Calu3 (cell line): Measurements from ENCODE around the gene CHST5. TPM values are rescaled to one million over a fixed set of nuclear protein-coding genes. Genes with fewer than 3 reads are reported as not detected.
"Not testable (repeated sequence)": the region's sequence is repeated elsewhere in the genome, so short reads cannot be mapped to it uniquely, and the experiment has no call there.

Experiments used
- BruUV-seq: library from RNA; stranded (reverse); fragments of 400-500 nt; replicated peaks from 2 replicates; lab custom pipeline; 2021; lab: Mats Ljungman, UMichigan
- CTCF ChIA-PET: fragments of 300-600 bp; sonication (Branson Sonifier 250); formaldehyde crosslinking; loops from one replicate; lab custom pipeline; 2022; ENCODE audit warnings: antibody characterized with exemption; lab: Charles Lee
- DNase-seq: peaks from one replicate; pipeline ENCODE4 v3.0.0; 2022
- H3K27ac Mint-ChIP-seq: one replicate; pipeline ENCODE4 v1.8.0; 2022; ENCODE audit warnings: mixed read lengths; ENCODE audit not compliant: unreplicated experiment
- H3K27me3 Mint-ChIP-seq: one replicate; pipeline ENCODE4 v1.8.0; 2022; ENCODE audit warnings: mixed read lengths; ENCODE audit not compliant: unreplicated experiment
- H3K36me3 Mint-ChIP-seq: one replicate; pipeline ENCODE4 v1.8.0; 2022; ENCODE audit warnings: mild to moderate bottlenecking, moderate library complexity, mixed read lengths; ENCODE audit not compliant: insufficient read depth, unreplicated experiment
- H3K4me1 Mint-ChIP-seq: one replicate; pipeline ENCODE4 v1.8.0; 2022; ENCODE audit warnings: mild to moderate bottlenecking, low read depth, mixed read lengths; ENCODE audit not compliant: unreplicated experiment
- H3K4me3 Mint-ChIP-seq: one replicate; pipeline ENCODE4 v1.8.0; 2022; ENCODE audit warnings: mild to moderate bottlenecking, low read depth, moderate library complexity, mixed read lengths; ENCODE audit not compliant: unreplicated experiment
- H3K9me3 Mint-ChIP-seq: one replicate; pipeline ENCODE4 v1.8.0; 2022; ENCODE audit warnings: low read depth, mixed read lengths; ENCODE audit not compliant: unreplicated experiment
- intact Hi-C: fragments of 100-400 bp; cut with micrococcal nuclease; formaldehyde crosslinking; loops from one replicate; pipeline ENCODE4 v1.10.0; 2022; ENCODE audit not compliant: unreplicated experiment
- total RNA-seq: library from RNA; stranded (reverse); gene quantifications from 2 replicates; pipeline ENCODE4 v1.2.3, GENCODE V29; 2022
- TF ChIP-seq, protein P1 (sequence below): fragments of 200-600 bp; IDR thresholded peaks from one replicate; pipeline ENCODE4 v1.8.0; 2022; ENCODE audit warnings: antibody characterized with exemption; ENCODE audit not compliant: unreplicated experiment

The CHST5 gene
- total RNA-seq, 1 experiment from 2014 or later: 0.64 TPM

DNA sequence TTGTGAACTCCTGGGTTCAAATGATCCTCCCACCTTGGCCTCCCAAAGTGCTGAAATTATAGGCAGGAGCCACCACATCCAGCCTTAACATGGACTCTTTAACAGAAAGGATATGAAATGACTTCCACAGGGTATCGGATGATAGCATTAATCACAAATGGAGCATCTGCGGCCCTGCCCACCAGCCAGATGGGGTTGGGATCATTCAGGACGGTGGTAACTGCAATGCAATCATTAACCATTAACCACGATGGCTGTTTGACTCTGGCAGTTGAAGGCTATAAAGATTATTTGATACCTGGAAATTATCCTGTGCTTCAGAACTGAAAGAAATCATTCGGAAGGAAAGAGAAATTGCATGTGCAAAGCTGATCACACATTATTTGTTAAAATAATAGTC lies 5.3 kb upstream of the CHST5 start:
- Mint-ChIP-seq H3K27ac (no peak overlapping the region), H3K9me3 (no peaks in the 10 kb centered on the region), H3K4me1 (no peaks in the 10 kb centered on the region), H3K36me3 (peaks cover 5% of the 10 kb centered on the region), H3K4me3 (no peak overlapping the region), H3K27me3 (no peaks in the 10 kb centered on the region)
- CTCF ChIA-PET: no interaction called here
- DNase-seq: no peak
- TF ChIP-seq, protein P1, sequence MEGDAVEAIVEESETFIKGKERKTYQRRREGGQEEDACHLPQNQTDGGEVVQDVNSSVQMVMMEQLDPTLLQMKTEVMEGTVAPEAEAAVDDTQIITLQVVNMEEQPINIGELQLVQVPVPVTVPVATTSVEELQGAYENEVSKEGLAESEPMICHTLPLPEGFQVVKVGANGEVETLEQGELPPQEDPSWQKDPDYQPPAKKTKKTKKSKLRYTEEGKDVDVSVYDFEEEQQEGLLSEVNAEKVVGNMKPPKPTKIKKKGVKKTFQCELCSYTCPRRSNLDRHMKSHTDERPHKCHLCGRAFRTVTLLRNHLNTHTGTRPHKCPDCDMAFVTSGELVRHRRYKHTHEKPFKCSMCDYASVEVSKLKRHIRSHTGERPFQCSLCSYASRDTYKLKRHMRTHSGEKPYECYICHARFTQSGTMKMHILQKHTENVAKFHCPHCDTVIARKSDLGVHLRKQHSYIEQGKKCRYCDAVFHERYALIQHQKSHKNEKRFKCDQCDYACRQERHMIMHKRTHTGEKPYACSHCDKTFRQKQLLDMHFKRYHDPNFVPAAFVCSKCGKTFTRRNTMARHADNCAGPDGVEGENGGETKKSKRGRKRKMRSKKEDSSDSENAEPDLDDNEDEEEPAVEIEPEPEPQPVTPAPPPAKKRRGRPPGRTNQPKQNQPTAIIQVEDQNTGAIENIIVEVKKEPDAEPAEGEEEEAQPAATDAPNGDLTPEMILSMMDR: no peak
- no TSS peak for BruUV-seq
- intact Hi-C loops: no loop called here

DNA sequence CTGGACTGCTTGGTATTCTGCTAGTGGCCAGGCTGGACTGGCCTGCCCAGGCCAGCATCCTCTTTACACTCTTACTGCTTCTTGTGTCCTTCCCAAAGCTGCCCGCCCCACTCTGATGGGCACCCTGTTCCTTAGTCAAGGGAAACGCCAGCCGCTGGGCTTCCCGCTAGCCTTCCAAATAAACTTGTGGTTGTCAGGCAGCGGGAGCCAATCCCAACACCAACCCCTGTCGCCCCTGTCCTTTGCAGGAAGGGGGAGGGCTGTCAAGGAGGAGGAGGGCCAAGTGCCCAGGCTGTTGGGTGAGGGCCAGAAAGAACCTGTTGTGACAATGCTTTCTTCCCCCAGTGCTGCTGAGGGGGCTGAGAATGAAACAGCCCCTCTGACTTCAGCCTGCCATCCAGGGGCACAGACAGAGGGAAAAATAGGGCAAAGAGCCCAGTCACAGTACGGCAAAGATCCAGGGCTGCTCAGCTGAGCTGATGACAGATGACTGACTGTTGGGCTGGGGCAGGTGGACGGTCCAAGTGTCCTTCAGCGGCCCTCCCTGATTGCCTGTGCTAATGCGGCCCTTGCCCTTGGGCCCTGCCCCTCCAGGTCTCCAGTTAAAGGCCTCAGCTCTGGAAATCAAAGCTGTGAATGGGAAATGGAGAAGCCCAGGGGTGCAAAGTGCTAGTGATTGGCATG lies 3.1 kb upstream of the CHST5 start:
- intact Hi-C loops, H3K36me3 Mint-ChIP-seq, H3K27ac Mint-ChIP-seq, DNase-seq, H3K9me3 Mint-ChIP-seq, H3K4me1 Mint-ChIP-seq, CTCF ChIA-PET, H3K27me3 Mint-ChIP-seq, H3K4me3 Mint-ChIP-seq, BruUV-seq: not testable (repeated sequence)

DNA sequence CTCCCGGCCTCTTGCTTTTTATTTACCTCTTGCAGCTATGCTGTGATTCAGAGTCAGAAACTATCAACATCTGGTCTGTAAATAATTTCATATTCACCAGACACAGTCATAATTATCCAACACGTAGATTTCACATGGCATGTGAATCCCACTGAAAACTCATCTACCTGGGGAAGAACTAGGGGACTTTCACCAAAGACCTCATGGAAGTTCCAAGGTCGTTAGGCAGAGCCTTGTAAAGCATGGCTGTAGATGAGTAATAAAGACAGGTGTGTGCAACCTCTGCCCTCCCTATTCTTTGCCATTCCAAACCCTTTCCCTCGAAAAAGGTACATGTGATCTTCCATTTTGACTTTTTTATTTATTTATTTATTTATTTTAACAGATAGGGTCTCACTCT lies 1.9 kb upstream of the CHST5 start:
- intact Hi-C loops: no loop called here
- H3K27me3 Mint-ChIP-seq: no peaks in the 10 kb centered on the region
- CTCF ChIA-PET: interaction anchor here (0.6 kb wide), 1 partner anchor 42 kb away, joined by 3 read pairs; no protein-coding TSS in a partner anchor

DNA sequence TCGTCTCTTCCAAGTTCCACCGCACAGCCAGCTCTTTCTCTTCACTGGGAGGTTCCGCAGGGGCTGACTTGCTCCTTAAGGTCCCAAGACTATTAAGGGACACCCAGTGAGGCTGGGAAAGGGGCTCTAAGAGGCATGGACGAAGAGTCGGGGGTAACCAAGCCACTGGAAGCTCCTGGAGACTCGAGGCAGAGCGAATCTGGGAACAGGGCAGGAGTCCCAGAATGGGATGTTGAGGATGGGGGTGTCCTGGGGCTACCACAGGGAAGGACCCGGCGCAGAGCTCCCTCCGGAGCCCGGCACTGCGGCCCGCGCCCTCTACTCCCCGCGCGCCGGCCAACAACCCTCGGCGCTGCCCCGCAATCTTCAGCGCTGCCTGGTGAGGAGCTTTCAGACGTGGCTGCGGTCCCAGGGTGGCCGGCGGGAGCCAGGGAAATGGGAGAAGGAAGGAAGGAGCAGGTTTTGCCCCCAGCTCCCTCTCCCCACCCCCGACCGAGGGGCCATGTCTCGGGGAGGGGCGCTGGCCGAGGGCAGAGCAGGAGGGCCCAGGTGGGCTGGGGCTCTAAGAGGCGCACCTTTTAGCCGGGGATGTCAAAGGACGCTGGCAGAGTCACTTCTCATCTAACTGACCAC lies 581 bp downstream of the CHST5 start:
- intact Hi-C loops: no loop called here
- no peaks in the 10 kb centered on the region for H3K4me1 Mint-ChIP-seq
- H3K36me3 Mint-ChIP-seq: peaks cover 5% of the 10 kb centered on the region
- no peaks in the 10 kb centered on the region for H3K9me3 Mint-ChIP-seq
- BruUV-seq: no TSS peak
- no peak overlapping the region for H3K27ac Mint-ChIP-seq
- H3K27me3 Mint-ChIP-seq: no peaks in the 10 kb centered on the region
- TF ChIP-seq, protein P1: no peak
- DNase-seq: no peak
- CTCF ChIA-PET: no interaction called here
- no peak overlapping the region for H3K4me3 Mint-ChIP-seq

More for the DNA sequence above, 1.9 kb upstream of the CHST5 start:
- no peaks in the 10 kb centered on the region for H3K4me1 Mint-ChIP-seq
- no peak overlapping the region for H3K27ac Mint-ChIP-seq
- TF ChIP-seq, protein P1: no peak
- H3K4me3 Mint-ChIP-seq: no peak overlapping the region
- BruUV-seq: no TSS peak
- no peaks in the 10 kb centered on the region for H3K36me3 Mint-ChIP-seq
- no peak for DNase-seq
- no peaks in the 10 kb centered on the region for H3K9me3 Mint-ChIP-seq
